H9 (cell line): ENCODE data around the gene MTCL1. TPM values are rescaled to one million over a fixed set of nuclear protein-coding genes. Genes with fewer than 3 reads are reported as not detected.
A peak's percentile ranks its signal among the peaks of the same experiment; 100 is the strongest.

Experiments
- DNase-seq: peaks from one replicate; pipeline ENCODE4 v3.0.0-alpha.2; 2017
- H2AFZ ChIP-seq: one replicate; pipeline ENCODE4 v1.6.1; 2013; ENCODE audit warnings: mild to moderate bottlenecking, low read length, control low read depth, moderate library complexity
- H2AK5ac ChIP-seq: 2 replicates; pipeline ENCODE4 v1.6.1; 2013; ENCODE audit warnings: low read length, control low read depth, mixed read lengths; ENCODE audit not compliant: insufficient read length
- H2BK120ac ChIP-seq: one replicate; pipeline ENCODE4 v1.6.1; 2013; ENCODE audit warnings: low read depth, mild to moderate bottlenecking, low read length, control low read depth, inconsistent platforms; ENCODE audit not compliant: poor library complexity, severe bottlenecking
- H2BK12ac ChIP-seq: 2 replicates; pipeline ENCODE4 v1.6.1; 2013; ENCODE audit warnings: low read length, control low read depth, mixed read lengths, low read depth; ENCODE audit not compliant: insufficient read length
- H2BK15ac ChIP-seq: 2 replicates; pipeline ENCODE4 v1.6.1; 2013; ENCODE audit warnings: low read depth, low read length, control low read depth
- H2BK20ac ChIP-seq: one replicate; pipeline ENCODE4 v1.6.1; 2013; ENCODE audit warnings: low read depth, mild to moderate bottlenecking, low read length, control low read depth, inconsistent platforms; ENCODE audit not compliant: poor library complexity, severe bottlenecking
- H2BK5ac ChIP-seq: 2 replicates; pipeline ENCODE4 v1.6.1; 2013; ENCODE audit warnings: low read length, control low read depth, mixed read lengths; ENCODE audit not compliant: insufficient read length
- H3K14ac ChIP-seq: 2 replicates; pipeline ENCODE4 v1.6.1; 2013; ENCODE audit warnings: low read length, control low read depth; ENCODE audit not compliant: insufficient read depth
- H3K18ac ChIP-seq: 2 replicates; pipeline ENCODE4 v1.6.1; 2013; ENCODE audit warnings: low read depth, mild to moderate bottlenecking, mixed read lengths, low read length, control low read depth; ENCODE audit not compliant: insufficient read length
- H3K23ac ChIP-seq: 2 replicates; pipeline ENCODE4 v1.6.1; 2013; ENCODE audit warnings: low read length, control low read depth, mixed read lengths, low read depth; ENCODE audit not compliant: insufficient read length
- H3K23me2 ChIP-seq: 2 replicates; pipeline ENCODE4 v1.6.1; 2013; ENCODE audit warnings: low read depth, mild to moderate bottlenecking, mixed read lengths, low read length, control low read depth; ENCODE audit not compliant: insufficient read length, poor library complexity, severe bottlenecking
- H3K27ac ChIP-seq: 2 replicates; pipeline ENCODE4 v1.5.1; 2013; ENCODE audit warnings: low read length, control low read depth, mixed read lengths, low read depth; ENCODE audit not compliant: insufficient read length
- H3K27me3 ChIP-seq: 2 replicates; pipeline ENCODE4 v1.6.1; 2013; ENCODE audit warnings: low read length, control low read depth, inconsistent platforms; ENCODE audit not compliant: insufficient read depth
- H3K4ac ChIP-seq: 2 replicates; pipeline ENCODE4 v1.6.1; 2013; ENCODE audit warnings: low read depth, mild to moderate bottlenecking, control low read depth, inconsistent platforms, low read length, moderate library complexity
- H3K4me1 ChIP-seq: 2 replicates; pipeline ENCODE4 v1.6.1; 2013; ENCODE audit warnings: low read length, control low read depth, inconsistent platforms; ENCODE audit not compliant: insufficient read depth
- H3K4me2 ChIP-seq: 2 replicates; pipeline ENCODE4 v1.6.1; 2013; ENCODE audit warnings: low read length, control low read depth, mixed read lengths; ENCODE audit not compliant: insufficient read length, insufficient read depth
- H3K56ac ChIP-seq: 2 replicates; pipeline ENCODE4 v1.6.1; 2013; ENCODE audit warnings: low read depth, mild to moderate bottlenecking, mixed read lengths, low read length, control low read depth; ENCODE audit not compliant: insufficient read length
- H3K79me1 ChIP-seq: 2 replicates; pipeline ENCODE4 v1.6.1; 2013; ENCODE audit warnings: low read depth, mild to moderate bottlenecking, moderate library complexity, low read length, control low read depth, inconsistent platforms; ENCODE audit not compliant: insufficient read depth, poor library complexity, severe bottlenecking
- H3K79me2 ChIP-seq: 2 replicates; pipeline ENCODE4 v1.6.1; 2013; ENCODE audit warnings: low read length, control low read depth, inconsistent platforms; ENCODE audit not compliant: insufficient read depth
- H3K9ac ChIP-seq: 2 replicates; pipeline ENCODE4 v1.6.1; 2013; ENCODE audit warnings: low read length, control low read depth, mixed read lengths; ENCODE audit not compliant: insufficient read length; ENCODE audit errors: extremely low read depth
- H3K9me3 ChIP-seq: one replicate; pipeline ENCODE4 v1.6.1; 2013; ENCODE audit warnings: low read depth, low read length, inconsistent platforms; ENCODE audit not compliant: control insufficient read depth
- H3T11ph ChIP-seq: one replicate; pipeline ENCODE4 v1.6.1; 2013; ENCODE audit warnings: mild to moderate bottlenecking, low read length, control low read depth, inconsistent platforms
- H4K20me1 ChIP-seq: one replicate; pipeline ENCODE4 v1.6.1; 2013; ENCODE audit not compliant: control insufficient read depth, insufficient read length, insufficient read depth
- H4K5ac ChIP-seq: 2 replicates; pipeline ENCODE4 v1.6.1; 2013; ENCODE audit warnings: low read depth, mild to moderate bottlenecking, mixed read lengths, low read length, control low read depth; ENCODE audit not compliant: insufficient read length
- H4K8ac ChIP-seq: replicated peaks from 2 replicates; pipeline ENCODE4 v1.6.1; 2013; ENCODE audit warnings: low read length, control low read depth, mixed read lengths, low read depth; ENCODE audit not compliant: insufficient read length
- H4K91ac ChIP-seq: 2 replicates; pipeline ENCODE4 v1.6.1; 2013; ENCODE audit warnings: low read depth, mild to moderate bottlenecking, moderate library complexity, mixed read lengths, low read length, control low read depth; ENCODE audit not compliant: insufficient read length
- H3K27ac Mint-ChIP-seq, 3 experiments: 2 replicates in 2 of 3; 3 replicates in 1 of 3; pipeline ENCODE4 v1.8.0; 2020 to 2021; ENCODE audit warnings: mixed read lengths in 3 of 3, mild to moderate bottlenecking in 1 of 3, moderate library complexity in 1 of 3
- H3K27me3 Mint-ChIP-seq: 2 replicates; pipeline ENCODE4 v1.8.0; 2021; ENCODE audit warnings: low read depth, mild to moderate bottlenecking, moderate library complexity, mixed read lengths
- H3K36me3 Mint-ChIP-seq, 3 experiments: 2 replicates in 2 of 3; 3 replicates in 1 of 3; pipeline ENCODE4 v1.8.0; 2020 to 2021; ENCODE audit warnings: low read depth in 3 of 3, mixed read lengths in 3 of 3; ENCODE audit not compliant: insufficient read depth in 1 of 3
- H3K4me1 Mint-ChIP-seq, 2 experiments: 2 replicates each; pipeline ENCODE4 v1.8.0; 2020; ENCODE audit warnings: mixed read lengths in 2 of 2
- H3K4me3 Mint-ChIP-seq, 2 experiments: 2 replicates in 1 of 2; 3 replicates in 1 of 2; pipeline ENCODE4 v1.8.0; 2020 to 2021; ENCODE audit warnings: mild to moderate bottlenecking in 2 of 2, mixed read lengths in 2 of 2, moderate library complexity in 1 of 2
- H3K9me3 Mint-ChIP-seq, 2 experiments: 2 replicates in 1 of 2; 3 replicates in 1 of 2; pipeline ENCODE4 v1.8.0; 2020; ENCODE audit warnings: mild to moderate bottlenecking in 2 of 2, mixed read lengths in 2 of 2, moderate library complexity in 1 of 2
- WGBS: extraction: QIAGEN DNeasy Blood & Tissue Kit; methylation state at CpG from one replicate; pipeline ENCODE4 v1.1.7; 2013; ENCODE audit warnings: missing lambda C conversion rate, low lambda C conversion rate, mixed read lengths; ENCODE audit not compliant: insufficient read length; ENCODE audit errors: extremely low coverage; 5-methylcytosine and 5-hydroxymethylcytosine counted together
- total RNA-seq: library from RNA; stranded (reverse); gene quantifications from 2 replicates; pipeline ENCODE4 v1.2.1, GENCODE V29; 2021
- TF ChIP-seq, protein P1 (sequence below): fragments of 200-600 bp; sonication (generic); conservative IDR thresholded peaks from 3 replicates; pipeline ENCODE4 v1.8.0; 2021; ENCODE audit warnings: antibody characterized with exemption, mild to moderate bottlenecking

Gene MTCL1
- total RNA-seq, 1 experiment from 2014 or later: 50.7 TPM

GRCh38 chr18:8721716-8722115 is 16.4 kb downstream of the MTCL1 start:
- no peak for DNase-seq
- peaks cover 23 to 65% (median 46%) of the 10 kb centered on the region in 3 experiments for H3K36me3 Mint-ChIP-seq
- Histone ChIP-seq H3K18ac (no peak overlapping the region), H3K9me3 (no peaks in the 10 kb centered on the region), H3K23me2 (no peaks in the 10 kb centered on the region), H2BK15ac (no peak overlapping the region), H2BK20ac (no peak overlapping the region), H4K8ac (no peak overlapping the region), H3K27me3 (no peaks in the 10 kb centered on the region), H3K79me2 (no peaks in the 10 kb centered on the region; the same call in 1 of the 2 replicates), H3K4me1 (peaks cover 2% of the 10 kb centered on the region), H3K9ac (no peak overlapping the region), H2BK120ac (no peak overlapping the region), H3K4me2 (no peak overlapping the region), H3K4ac (no peak overlapping the region), H4K91ac (no peak overlapping the region), H2BK5ac (no peak overlapping the region), H2AK5ac (no peak overlapping the region), H3K56ac (no peak overlapping the region), H3K79me1 (peaks cover 4% of the 10 kb centered on the region), H2BK12ac (no peak overlapping the region), H3K27ac (no peak overlapping the region), H3K23ac (no peak overlapping the region), H4K20me1 (no peaks in the 10 kb centered on the region), H3T11ph (no peak overlapping the region), H3K14ac (no peak overlapping the region), H4K5ac (no peak overlapping the region), H2AFZ (no peak overlapping the region)
- H3K9me3 Mint-ChIP-seq: no peaks in the 10 kb centered on the region; a peak in 2 of 5 replicates
- TF ChIP-seq, protein P1, sequence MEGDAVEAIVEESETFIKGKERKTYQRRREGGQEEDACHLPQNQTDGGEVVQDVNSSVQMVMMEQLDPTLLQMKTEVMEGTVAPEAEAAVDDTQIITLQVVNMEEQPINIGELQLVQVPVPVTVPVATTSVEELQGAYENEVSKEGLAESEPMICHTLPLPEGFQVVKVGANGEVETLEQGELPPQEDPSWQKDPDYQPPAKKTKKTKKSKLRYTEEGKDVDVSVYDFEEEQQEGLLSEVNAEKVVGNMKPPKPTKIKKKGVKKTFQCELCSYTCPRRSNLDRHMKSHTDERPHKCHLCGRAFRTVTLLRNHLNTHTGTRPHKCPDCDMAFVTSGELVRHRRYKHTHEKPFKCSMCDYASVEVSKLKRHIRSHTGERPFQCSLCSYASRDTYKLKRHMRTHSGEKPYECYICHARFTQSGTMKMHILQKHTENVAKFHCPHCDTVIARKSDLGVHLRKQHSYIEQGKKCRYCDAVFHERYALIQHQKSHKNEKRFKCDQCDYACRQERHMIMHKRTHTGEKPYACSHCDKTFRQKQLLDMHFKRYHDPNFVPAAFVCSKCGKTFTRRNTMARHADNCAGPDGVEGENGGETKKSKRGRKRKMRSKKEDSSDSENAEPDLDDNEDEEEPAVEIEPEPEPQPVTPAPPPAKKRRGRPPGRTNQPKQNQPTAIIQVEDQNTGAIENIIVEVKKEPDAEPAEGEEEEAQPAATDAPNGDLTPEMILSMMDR: no peak
- H3K4me3 Mint-ChIP-seq: no peak overlapping the region
- WGBS: no CpG with 5 or more reads among the region's 5 CpGs
- H3K27ac Mint-ChIP-seq: peak overlapping the region; percentile 70 to 92 (median 75); a peak in 6 of 7 replicates
- no peaks in the 10 kb centered on the region for H3K27me3 Mint-ChIP-seq
- peaks cover 68 to 75% of the 10 kb centered on the region in 2 experiments for H3K4me1 Mint-ChIP-seq
